ENCODE data around the gene MAGI2.

MAGI2 gene

DNA sequence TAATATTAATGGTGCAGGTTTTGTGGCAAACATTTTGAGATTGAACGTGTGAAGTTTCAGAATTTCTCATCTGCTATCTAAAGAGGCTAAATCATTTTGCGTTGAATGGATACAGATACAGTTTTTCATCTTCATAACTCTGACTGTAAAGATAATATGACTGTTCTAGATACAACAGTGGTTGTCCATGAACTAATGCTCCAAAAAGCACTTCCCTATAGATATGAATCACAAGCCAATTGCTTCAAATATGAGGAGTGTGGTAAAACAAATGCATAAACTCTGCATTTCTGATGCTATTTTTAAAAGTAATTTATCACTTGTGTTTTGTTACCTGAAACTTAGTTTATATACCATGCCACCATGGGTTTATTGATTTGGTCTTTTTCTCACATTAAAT, 750.1 kb downstream of the MAGI2 start:
- DNase-seq = no peak

DNA sequence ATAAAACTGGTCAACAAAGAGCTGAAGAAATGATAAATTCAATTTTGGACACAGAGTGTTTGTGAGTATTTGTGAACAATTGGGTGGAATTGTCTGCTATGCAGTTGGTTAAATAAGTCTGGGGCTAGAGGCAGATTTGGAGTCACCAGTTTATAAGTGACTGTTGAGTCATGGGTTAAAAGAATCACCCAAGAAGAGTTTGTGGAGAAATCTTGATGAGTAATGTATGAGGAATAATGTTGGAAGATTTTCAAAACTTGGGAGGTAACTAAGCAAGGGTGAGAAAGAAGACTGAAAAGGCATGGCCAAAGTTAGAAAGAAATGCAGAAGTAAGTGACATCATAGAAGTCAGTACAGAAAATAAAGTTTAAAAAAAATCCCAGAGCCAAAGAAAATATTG, 750.7 kb downstream of the MAGI2 start:
- no peak for DNase-seq

DNA sequence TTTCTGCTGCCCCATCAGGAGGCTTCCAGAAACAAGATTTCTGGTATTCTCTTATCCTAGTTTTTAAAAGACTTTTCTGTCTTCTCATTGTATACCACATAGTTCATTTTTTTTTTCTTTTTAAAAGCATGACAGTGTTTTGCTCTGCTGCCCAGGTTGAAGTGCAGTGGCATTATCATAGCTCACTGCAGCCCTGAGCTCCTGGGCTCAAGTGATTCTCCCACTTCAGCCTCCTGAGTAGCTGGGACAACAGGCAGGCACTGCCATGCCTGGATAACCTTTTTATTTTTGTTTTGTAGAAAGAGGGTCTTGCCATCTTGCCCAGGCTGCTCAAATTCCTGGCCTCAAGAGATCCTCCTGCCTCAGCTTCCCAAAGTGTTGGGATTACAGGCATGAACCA, 757.6 kb downstream of the MAGI2 start:
- DNase-seq = no peak

DNA sequence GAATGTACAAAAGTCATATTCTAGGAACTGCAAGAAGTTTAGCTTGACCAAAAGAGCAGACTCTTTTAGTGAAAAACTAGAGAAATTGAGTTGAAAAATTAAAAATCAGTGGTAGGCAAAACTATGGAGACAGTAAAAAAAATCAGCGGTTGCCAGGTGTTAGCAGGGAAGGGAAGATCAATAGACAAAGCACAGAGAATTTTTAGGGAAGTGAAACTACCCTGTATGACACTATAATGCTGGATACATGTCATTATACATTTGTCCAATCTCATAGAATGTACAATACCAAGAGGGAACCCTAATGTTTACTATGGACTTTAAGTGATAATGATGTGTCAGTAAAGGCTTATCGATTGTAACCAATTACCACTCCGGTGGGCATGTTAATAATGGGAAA, 761.9 kb downstream of the MAGI2 start:
- no peak for DNase-seq

DNA sequence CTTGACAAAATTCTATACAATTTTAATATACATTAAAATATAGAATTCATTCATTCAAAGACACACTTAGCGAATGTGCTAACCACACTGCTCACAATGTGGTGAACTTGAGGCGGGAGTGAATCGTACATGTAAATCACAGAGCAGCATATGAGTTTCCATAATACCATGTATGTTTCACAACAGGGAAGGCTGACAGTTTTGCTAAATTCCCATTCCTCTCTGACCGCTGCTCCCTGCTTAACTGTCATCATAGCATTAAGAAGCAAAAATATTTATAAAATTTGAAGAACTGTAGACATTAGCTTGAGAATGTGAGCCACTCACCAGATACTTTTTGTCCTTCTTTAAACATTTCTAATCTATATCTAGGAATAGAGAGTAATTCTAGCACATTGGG, 763.3 kb downstream of the MAGI2 start:
- no peak for DNase-seq

- DNase-seq = no peak
These were observed 765.1 kb downstream of the MAGI2 start for GRCh38 chr7:78688376-78688775.

GRCh38 chr7:78686189-78686588, 767.3 kb downstream of the MAGI2 start:
- no peak for DNase-seq

- no peak for DNase-seq
These were observed 769.3 kb downstream of the MAGI2 start for GRCh38 chr7:78684201-78684600.

DNA sequence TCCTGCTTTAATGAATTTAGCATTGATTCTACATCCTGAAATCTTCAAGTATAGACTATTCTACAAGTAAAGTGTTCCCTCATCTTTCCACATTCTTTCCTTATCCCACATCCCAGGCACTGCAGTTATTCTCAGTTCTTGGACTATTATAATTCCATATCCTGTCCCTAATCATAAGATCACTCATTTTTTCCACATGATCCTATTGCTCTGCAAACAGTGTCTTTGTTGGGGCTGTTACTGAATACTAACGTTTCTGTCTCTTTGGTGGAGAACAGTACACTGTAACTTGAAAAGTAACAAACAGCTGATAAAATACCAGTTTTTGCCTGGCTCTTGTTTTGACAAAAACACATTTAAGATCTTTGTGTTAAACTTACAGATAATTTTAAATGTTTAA, 769.9 kb downstream of the MAGI2 start:
- DNase-seq = no peak

DNA sequence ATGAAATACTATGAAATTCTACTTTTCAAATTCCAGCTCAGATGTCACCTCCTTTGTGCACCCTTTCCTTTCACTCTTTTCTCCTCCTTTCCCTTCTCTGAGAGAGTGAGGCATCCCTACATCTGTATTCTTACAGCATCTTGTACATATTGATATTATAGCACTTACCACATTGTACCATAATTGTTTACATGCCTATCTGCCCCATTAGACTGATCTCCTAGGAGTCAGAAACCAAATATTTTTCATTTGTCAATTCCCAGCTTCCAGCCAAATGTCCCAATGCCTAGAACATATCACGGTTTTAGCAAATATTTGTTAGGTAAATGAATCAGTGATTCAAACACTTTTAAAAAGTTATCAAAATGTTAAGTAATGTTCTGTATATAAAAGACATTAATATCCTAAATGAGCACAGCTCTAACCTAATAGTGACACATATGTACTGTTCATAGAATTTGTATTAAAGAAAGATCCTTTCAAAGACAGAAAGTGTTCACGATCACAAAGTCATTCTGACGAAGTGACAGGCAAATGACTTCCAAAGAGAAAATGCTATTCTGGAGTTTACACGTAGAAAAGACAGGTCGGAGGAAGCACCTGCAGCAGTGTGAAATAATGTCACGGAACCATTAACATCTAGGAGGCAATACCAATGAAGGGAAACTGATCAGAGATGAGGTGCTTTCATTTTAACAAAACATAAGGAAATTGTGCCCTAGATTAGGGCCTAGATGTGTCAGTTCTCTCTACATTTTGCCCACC, 774.2 kb downstream of the MAGI2 start:
- DNase-seq = no peak

- no peak for DNase-seq
These were observed 776.1 kb downstream of the MAGI2 start for GRCh38 chr7:78677391-78677790.

GRCh38 chr7:78675511-78675910, 778.0 kb downstream of the MAGI2 start:
- DNase-seq = no peak

DNA sequence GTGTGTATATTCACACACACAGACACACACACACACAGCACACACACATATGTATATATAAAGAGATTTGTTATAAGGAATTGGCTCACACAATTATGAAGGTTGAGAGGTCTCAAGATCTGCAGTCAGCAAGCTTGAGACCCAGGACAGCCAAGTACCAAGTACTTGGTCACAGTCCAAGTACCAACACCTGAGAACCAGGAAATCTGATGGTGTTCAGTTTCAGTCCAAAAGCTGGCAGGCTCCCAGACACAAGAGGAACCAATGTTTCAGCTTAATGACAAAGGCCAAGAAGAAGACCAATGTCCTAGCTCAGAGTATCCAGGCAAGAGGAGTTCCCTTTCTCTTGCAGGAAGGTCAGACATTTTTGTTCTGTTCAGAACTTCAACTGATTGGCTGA, 780.2 kb downstream of the MAGI2 start:
- no peak for DNase-seq

DNA sequence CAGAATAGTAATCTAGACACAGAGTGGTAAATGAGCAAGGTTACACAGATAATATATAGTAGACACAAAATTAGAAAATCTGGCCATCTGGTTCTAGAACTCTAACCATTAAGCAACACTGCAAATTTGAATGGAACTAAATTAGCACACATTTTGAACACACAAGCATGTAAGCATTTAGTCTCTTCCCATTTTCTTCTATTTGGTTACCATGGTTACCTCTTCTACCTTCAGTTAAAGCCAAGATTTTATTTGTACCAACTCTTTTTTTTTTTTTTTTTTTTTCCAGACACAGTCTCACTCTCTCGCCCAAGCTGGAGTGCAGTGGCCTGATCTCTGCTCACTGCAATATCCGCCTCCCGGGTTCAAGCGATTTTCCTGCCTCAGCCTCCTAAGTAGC, 790.5 kb downstream of the MAGI2 start:
- no peak for DNase-seq

GRCh38 chr7:78649976-78650375, 803.5 kb downstream of the MAGI2 start:
- DNase-seq = no peak

- no peak for DNase-seq
These were observed 804.2 kb downstream of the MAGI2 start for GRCh38 chr7:78649236-78649635.

DNA sequence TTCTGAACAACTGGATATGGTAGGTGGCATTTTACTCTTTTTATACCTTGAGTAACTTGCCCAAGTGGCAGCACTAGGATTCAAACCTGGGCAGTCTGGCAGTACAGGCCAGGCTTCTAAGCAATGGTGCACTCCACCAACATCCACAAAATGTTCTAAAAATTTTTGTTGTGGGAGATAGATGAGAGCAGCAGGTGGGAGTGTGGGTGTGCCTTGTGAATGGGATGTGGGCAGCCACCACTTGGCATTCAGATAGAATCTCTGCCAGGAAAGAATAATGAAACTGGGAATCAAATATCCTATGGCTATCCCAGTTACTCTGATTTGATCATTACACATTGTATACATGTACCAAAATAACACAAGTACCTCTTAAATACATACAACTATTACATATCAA, 810.7 kb downstream of the MAGI2 start:
- no peak for DNase-seq

DNA sequence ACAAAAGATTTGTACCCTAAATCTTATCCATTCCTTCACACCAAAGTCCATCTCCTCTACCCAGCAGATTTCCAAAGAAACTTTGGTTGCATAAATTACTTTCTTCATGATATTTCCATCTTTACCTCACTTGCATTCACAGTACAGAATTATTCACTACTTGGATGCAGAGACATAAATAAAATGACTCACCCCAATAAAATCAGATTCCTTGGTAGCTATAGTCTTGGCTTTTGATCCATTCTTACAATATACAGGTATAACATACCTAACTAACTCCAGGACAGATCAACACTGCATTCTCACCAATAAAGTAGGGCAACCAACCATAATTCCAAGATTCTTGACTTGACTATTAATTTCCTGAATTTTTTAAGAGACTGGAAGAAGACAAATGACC, 815.1 kb downstream of the MAGI2 start:
- DNase-seq = no peak

DNA sequence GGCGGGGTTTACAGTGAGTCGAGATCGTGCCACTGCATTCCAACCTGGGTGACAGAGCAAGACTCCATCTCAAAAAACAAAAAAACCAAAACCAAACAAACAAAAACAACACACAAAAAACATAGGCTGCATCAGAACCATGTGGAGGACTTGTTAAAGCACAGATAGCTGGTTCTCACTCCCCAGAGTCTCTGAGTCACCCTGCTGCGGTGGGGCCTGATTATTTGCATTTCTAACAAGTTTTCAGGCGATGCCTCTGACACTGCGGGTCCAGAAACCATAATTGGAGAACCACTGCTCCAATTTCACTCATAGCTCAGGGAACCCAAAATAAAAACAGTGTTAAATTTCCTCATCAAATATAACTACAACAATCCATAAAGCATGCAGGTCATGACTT, 816.7 kb downstream of the MAGI2 start:
- DNase-seq = no peak

DNA sequence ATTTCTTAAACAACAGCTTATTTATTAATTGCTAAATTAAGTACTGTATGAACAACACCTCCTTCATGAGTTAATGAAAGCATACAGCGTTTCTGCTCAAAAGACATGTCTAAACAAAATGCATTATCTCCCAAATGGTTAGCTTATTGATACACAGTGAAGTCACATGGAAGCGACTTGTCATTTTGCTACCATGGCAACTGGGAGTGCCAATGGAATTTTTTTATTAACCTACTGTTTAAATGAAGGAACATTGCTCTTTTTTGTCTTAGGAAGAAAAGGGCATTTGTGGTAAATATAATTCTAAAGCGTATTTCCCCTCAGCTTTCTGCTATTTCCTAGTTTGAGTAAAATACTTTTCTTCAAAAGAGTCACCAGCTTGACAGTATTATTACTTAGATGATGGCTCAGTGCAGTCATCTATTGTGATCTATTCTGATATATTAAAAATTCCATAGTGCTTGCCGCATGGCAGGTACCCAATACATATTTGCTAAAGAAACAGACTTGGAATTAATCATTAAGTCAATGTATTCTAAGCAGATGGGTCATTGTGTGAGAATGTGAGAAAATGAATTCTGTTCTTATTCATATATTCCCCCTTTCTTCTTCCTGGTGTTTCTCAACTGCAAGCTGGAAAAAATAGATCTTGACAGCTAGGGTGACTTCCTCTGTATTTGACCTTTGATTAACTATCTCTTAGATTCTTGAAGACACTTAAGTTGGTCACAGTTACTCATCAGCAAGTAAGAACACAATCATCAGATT, 818.3 kb downstream of the MAGI2 start:
- DNase-seq = no peak

DNA sequence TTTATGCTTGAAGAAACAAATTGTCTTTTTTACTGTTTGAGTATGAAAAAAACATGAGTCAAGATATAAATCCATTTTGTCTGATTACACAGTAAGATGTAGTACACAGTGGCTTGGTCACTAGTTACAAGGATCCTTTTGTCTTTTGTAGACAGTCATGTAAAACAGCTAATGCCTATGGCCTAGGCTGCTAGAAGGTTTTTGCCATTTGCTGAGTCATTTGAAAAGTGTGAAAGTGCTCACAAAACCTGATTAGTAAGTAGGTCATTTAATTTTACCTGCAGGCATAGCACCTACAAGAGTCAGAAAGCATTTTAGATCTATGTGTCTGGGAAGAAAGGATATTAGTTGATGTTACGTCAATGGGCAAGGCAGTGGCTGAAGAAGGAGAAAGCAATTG, 819.4 kb downstream of the MAGI2 start:
- no peak for DNase-seq

DNA sequence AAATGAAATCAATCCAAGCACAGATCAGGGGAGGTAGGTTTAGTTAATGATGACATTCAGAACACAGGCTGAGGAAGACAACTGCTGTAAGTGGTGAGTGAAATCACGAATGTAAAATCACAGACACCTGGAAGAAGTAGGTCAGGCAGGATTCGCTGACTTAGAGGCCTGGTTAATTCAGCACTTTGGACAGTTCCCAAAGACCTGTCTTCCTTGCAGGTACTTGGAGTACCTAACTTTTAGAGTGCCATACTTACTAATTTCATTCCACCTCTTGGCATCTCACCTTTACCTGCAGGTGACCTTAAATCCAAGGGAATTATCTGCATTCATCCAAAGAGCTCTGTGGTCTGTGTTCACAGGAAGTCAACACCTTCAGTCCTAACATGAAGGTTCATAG, 832.5 kb downstream of the MAGI2 start:
- no peak for DNase-seq

DNA sequence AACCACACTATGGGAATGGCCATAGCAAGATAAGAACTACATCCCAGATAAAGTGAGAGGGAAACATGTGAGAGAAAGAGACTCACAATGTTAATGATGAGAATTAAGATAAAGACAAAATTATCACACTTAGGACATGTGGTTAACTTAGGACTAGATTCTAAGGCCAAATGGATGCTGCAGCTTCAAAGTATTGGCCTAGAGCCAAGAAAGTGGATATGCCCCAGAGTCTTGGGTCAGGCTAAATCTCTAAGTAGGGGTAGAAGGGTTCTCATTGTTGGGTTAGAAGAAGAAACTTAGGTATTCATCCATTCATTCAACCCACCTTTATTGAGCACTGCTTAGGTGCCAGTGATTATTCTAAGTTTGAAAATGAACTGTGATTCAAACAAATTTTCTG, 836.9 kb downstream of the MAGI2 start:
- DNase-seq = no peak

DNA sequence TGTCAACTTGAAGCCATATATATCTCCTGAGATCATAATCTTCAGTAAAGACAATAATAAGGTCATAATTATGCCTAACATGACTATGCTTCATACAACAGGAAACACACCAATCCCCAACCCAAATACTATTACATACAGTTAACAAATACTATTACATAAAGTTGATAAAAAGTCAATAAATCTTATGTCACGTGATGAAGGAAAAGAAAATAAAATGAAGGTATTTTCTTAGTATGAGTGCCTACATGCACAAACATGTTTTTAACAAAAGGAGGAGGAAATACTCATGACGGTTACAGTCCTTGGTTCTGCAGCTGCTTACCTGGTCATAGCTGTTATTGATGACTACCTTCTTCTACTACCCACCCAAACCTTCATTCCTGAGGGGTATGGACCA, 844.2 kb downstream of the MAGI2 start:
- DNase-seq = no peak

DNA sequence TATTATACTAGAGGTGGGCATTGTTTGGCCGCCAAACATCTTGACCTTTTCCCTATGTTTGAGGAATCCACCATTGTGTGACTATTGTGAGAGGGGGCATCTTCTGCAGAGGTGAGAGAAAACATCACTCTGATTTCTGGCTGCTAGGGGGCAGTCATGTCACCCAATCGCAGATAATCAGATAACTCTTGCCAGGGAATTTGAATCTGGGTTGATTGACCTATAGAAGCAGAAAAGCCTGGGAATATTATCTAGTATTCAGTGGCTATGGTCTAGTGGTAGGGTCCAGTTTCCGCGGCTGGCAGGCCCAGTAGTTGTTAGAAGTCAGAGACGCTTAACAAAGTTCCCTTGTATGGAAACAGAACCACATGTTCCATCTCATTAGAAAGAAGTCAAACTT, 846.4 kb downstream of the MAGI2 start:
- no peak for DNase-seq
